ENCODE results near the gene IL1R2. TPM values are rescaled to one million over a fixed set of nuclear protein-coding genes. Genes with fewer than 3 reads are reported as not detected.

The IL1R2 gene, protein sequence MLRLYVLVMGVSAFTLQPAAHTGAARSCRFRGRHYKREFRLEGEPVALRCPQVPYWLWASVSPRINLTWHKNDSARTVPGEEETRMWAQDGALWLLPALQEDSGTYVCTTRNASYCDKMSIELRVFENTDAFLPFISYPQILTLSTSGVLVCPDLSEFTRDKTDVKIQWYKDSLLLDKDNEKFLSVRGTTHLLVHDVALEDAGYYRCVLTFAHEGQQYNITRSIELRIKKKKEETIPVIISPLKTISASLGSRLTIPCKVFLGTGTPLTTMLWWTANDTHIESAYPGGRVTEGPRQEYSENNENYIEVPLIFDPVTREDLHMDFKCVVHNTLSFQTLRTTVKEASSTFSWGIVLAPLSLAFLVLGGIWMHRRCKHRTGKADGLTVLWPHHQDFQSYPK
- 101 TPM for total RNA-seq
- long read RNA-seq, transcript IL1R2-201 (9 exons, 1,578 nt), result major isoform, 77 of 200 reads
- long read RNA-seq, partial matches to known transcripts, result 25 of 200 reads
- long read RNA-seq, other reads (novel, unspliced or antisense), result 96 of 200 reads

DNA sequence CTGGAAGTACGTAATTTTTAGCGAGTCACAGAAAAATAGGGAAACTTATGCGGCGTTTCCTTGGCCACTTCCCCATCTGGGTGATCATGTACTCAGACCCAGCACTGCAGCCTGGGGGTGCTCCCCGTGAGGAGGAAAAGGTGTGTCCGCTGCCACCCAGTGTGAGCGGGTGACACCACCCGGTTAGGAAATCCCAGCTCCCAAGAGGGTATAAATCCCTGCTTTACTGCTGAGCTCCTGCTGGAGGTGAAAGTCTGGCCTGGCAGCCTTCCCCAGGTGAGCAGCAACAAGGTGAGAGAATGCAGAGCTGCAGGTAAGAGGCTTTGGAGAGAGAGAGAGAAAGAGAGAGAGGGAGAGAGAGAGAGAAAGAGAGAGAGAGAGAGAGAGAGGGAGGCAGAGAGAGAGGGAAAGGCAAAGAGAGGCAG, at the start of gene IL1R2:
IL1R2 (plus strand) TSS at position 240 of the 425 bp plus-strand sequence. CDS start 16,616 bp downstream, outside the sequence.
- DNase-seq (ENCODE audit: low spot score), result no peak

DNA sequence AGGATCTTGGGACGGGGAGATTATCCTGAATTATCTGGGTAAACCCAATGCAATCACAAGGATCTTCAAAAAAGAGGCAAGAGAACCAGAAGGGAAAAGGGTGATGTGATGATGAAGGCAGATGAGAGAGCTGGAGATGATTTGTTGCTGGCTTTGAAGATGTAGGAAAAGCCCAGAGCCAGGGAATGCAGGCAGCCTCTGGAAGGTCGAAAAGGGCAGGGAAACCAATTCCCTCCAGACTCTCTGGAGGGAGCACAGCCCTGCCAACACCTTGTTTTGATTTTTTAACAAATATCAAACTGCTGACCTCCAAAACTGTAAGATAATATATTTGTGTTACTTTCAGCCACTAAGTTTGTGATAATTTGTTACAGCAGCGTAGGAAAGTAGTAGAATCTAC, 48.9 kb upstream of the IL1R2 start:
- no peak for DNase-seq (ENCODE audit: low spot score)

DNA sequence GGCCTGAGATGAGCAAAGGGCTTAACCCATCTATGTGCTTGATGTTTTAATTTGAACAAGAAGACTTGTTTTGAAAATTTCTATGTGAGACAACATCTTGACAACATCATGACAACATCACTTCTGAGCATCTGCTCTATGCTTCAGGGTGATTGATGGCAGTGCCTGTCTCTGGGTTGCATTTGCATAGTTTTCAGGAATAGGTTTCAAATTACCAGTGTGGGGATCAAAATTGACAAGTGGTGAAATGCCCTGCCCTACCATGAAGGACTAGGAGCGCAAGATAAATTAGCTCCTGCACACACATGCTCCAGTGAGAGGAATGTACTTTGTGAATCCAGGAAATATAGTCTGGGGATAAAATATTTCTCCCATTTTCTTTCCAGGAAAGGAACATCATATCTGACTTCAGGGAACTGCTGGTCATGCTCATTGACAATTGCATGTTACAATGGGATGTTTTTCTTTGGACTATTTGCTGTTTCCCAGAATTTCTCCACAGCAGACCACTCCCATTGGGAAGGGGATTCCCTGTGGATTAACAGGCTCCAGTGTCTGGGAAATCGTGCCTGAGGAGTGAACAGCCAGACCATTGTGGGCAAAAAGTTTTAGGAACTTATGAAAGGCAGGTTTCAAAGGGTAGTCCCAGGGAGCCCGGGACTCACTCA, 45.3 kb upstream of the IL1R2 start:
- DNase-seq (ENCODE audit: low spot score), result no peak

DNA sequence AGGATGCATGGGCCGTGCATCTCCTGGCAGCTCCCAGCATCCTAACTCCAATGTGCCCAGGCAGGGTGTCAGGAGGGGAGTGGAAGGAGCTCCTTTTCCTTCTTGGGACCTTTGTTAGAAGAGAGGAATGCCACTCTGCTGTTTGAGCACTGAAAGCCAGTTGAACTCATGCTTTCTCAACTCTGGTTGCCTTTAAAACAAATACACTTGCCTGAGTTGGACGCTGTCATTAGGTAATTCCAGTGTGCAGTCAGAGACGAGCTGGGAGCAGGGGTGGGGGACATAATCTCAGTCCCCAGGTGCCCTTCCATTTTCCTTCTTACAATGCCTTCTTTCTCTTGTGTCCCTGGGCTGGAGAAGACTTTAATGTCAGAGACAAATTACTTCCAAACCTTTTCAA, 44.4 kb upstream of the IL1R2 start:
- no peak for DNase-seq (ENCODE audit: low spot score)

DNA sequence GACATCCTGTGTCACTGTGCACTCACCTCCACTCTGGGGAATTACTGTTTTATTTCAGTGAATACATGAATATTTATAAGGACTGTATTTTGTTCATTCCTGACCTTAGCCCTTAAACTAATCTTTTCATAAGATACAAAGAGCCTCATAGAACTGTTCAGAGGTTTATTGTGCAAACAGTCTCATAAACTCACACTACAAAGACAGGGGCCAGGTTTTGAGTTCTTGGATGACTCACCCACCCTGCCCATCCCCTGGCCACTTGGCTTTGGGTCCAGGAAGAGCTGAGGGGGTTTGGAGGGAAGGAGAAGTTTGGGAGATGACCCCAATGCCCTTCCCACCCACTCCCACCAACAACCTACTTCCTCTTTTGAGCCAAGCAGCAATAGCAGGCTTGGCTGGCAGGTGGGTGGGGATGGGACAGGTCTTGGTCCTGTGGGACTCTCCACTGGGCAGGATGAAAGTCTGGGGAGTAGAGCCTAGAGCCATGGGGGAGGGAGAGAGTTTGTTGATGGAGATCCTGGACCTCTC, 43.1 kb upstream of the IL1R2 start:
- no peak for DNase-seq (ENCODE audit: low spot score)

DNA sequence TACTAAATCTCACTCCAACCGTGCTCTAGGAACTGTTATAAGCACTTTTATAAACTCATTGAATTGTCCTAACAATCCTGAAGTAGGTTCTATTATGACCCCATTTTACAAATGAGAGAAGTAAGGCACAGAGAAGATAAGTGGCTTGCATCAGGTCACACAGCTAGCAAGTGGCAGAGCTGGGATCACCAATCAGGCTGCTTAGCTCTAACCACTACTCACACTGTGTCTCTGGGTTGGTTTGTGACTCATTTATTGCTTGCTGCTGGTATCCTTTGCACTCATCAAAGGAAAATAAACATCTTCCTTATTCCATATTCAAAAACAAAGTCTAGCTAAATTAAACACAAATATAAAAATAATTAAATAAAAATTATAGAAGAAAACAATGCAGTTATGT, 42.5 kb upstream of the IL1R2 start:
- no peak for DNase-seq (ENCODE audit: low spot score)

DNA sequence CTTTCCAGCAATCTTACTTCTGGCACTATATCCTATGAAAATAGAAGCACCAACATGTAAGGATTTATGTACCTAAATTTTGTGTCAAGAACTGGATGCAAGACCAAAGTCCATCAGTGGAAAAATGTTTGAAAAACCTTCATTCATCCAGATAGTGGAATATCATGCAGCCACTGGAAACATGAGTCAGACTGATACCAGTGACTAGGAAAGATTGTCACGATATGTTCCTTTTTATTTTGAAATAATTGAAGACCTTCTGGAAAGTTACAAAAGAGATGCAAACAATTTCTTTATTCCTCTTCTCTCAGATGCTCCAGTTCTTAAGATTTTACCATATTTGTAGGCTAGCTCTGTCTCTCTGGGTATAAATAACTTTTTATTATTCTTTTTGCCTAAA, 40.5 kb upstream of the IL1R2 start:
- DNase-seq (ENCODE audit: low spot score), result no peak

DNA sequence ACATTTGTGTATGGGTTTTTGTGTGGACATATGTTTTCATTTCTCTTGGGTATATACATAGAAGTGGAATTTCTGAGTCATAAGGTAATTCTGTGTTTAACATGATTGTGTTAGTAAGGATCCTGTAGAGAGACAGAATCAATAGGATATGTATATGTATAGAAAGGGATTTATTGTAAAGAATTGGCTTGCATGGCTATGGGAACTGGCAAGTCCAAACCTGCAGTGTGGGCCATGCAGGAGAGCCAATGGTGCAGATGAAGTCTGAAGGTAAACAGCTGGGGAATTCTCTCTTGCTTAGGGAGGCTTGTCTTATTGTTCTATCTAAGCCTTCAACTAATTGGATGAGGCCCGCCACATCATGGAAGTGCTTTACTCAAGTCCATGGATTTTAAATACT, 39.2 kb upstream of the IL1R2 start:
- DNase-seq (ENCODE audit: low spot score), result no peak

DNA sequence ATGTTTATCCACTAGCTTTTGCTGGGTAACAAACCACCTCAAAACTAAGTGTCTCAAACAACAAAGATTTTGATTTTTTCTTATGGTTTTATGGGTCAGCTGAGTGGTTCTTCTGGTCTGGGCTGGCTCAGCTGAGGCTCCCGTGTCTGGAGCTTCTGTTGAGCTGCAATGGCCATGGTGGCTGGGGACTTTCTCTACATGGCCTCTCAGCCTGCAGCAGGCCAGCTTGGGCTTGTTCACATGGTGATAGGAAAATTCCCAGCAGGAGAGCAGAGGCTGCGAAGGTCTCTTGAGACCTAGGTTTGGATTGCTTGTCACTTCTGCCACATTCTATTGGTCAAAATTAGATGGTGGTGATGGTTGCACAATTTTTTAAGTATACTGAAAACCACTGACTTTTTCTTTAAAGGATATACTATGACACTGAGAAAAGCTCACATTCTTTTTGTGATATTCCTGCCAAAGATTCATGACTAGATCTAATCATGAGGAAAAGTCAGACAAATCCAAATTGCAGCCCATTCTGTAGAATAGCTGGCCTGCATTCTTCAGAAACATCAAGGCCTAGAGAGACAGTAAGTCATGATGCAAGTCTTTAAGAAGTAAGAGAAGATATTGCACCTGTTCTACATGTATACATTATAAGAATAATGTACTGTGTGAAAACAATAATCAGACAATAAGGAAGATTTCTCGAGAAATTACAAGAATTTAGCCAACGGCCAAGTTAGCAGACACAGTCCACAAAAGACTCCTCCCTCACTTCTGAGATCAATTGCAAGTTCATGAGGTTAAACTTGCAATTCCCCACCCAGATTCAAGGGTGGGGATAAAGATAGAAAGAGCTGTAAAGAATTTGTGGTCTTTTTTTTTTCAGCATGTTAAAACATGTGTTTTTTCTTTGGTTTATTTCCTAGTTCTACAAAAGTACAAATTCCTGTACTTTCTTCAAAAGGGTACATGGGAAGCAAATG, 35.0 kb upstream of the IL1R2 start:
- DNase-seq (ENCODE audit: low spot score), result no peak

DNA sequence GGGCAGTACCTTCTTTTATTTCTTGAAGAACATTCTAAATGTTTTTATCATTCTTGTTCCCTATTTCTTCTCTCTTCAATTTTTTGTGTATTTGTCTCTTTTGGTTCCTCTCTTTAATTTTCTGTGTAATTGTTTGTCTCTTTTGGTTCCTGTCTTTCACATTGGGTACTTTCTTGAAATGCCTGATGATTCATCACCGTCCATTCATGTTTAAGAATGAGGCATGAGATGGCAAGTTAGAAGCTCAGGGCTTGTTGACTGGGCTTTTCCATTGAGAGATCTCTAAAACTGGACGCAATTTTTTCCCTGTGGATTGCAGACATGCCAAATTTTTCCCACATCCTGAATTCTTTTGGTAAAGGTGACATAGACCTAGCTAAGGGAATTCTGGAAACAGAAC, 33.7 kb upstream of the IL1R2 start:
- DNase-seq (ENCODE audit: low spot score), result no peak

DNA sequence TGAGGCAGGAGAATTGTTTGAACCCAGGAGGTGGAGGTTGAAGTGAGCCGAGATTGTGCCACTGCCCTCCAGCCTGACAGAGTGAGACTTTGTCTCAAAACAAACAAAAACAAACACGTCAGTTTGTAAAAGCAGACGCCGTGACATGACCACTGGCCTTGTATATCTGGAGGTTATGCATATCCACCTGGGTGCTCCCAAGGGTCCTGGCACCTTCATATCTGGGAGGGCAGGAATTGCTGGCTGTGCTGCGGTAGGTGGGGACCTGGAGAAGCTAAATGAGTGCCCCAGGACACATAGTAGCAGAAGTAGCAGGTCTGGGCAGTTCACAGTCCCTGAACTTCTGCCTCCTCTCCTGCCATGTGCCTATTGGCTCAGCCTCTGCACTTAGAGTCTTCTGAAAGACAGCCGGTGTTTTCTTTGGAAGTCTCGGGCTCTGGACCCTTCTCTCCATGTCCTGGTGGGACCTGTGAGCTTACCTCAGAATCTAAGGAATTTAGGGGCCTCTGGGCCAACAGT, 30.9 kb upstream of the IL1R2 start:
- DNase-seq (ENCODE audit: low spot score), result no peak

DNA sequence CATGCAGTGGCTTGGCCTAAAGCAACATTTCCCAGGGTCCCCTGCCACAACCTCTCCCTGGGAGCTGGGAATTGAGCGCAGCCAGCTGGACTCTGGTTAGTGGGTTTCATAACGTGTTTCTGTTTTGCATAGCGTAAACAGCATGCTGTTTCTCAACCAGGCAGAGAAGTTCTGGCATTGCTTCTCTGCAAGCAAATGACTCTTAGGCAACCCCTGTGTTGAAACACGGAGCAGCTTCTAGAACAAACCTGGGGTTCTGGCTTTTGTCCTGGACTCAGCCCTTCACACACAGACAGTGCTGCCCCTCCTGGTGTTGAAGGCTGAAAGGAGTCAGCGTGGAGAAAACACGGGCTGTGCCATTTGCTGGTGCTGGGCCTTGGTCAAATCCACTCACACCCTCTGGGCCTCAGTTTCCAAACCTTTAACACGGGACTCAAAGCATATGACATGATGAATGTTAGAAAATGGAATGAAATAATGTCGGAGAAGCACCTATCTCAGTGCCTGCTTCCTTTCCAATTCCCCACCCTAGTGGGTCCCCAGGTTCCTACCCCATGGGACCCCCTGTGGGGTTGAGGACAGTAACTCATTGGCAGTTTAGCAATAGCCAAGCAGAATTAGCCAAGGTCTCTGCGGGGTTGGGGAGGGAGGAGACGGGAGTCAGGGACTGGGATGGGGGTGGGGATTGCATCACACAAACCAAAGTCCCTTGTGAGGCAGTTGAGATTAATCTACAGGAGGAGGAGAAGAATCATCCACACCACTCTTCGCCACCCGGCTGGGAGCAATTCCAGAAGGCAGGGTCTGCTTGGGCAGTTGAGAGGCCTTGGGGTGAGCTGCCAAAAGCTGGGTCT, 30.2 kb upstream of the IL1R2 start:
- DNase-seq (ENCODE audit: low spot score), result no peak

DNA sequence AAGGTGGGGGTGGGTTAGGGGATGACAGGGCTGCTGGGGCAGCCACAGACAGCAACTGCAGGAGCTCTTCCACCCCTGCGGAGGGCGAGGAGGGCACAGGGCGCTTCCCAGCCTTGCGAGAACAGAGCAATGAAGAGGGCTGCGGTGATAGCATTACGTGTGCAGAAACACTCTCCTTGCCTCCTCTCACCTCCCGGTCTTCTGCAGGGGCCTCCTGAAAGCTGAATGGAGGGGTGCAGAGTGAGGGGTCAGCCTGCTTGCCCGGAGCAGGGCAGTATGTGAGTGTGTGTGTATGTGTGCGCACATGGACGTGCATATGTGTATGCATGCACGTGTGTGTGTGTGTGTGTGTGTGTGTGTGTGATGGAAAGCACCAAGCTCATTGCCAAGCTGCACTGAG, 29.5 kb upstream of the IL1R2 start:
- no peak for DNase-seq (ENCODE audit: low spot score)

DNA sequence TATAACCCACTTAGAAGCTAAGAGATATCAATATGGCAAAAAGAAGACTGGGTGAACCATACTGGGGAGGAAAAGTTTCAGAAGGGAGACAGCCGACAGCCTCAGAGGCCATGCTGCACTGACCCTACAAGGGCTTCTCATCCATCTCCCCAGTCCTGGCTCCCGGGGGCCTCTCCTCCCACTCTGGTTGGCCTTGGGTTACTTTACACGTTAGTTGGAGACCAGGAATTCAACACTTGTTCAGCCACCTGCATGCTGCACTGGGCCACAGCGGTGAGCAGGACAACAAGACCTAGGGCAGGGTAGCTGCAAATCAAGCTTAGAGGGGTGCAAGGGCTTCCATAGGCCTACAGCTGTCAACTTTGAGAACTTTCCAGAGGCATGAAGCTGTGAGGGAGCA, 28.6 kb upstream of the IL1R2 start:
- no peak for DNase-seq (ENCODE audit: low spot score)

DNA sequence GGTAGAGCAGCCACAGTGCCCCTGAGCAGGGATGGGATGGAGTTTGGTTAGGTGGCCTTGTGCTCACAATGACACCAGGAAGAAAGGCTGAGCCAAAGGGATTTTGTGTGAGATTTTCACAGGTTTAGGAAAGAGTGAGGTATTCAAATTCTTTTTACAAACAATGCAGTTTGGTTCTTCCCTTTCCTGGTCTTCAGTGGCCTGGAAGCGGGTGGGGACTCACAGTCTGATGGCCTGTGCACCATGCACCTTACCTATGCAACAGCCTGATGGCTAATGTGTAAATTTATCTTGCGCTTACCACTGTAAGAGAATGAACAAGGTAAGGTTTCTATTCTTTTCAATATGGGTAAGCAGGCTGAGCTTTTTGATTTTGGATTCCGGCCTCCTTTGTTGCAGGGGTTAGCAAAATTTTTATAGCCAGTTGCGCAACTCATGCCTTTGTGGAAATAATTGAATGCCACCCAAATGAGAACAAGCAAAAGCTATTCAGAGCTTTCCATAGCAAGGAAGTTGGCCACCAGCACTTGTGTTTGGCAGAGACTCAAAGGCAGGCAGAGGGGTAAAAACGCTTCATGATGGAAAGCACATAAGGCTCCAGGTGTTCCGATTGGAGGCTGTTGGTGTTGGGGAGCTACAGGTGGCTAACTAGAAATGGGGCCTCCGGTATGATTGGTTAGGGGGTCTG, 23.8 kb upstream of the IL1R2 start:
- no peak for DNase-seq (ENCODE audit: low spot score)

DNA sequence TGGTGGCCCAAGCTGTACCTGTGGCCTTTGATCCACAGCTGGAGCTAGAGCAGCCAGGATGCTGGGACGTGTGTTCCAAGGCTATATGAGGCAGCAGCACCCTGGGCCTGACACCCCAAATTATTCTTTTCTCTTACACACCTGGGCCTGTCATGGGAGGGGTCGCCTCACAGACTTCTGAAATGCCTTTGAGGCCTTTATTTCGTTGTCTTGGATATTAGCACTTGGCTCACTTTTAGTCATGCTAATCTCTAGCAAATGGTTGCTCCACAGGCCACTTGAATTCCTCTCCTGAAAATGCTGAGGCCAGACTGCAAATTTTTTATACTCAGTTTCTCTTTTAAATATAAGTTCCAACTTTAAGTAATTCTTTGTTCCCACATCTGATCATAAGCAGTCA, 22.0 kb upstream of the IL1R2 start:
- DNase-seq (ENCODE audit: low spot score), result no peak

DNA sequence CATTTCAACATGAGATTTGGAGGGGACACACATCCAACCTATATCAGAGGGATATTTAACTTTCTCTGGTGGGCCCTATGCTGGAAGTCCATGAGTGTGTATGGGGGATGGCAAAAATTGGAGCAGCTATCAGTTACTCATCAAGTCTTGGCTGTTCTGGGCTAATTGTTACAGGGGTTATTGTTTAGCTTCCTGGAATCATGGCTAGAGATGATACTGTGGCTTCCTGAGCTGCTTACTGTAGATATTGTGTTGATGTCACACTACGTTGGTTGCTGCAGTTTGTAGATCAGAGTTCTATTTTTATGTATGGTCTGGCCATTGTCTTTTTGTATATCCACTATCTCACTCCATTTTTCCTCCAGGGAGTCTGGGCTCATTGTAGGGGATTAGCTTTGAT, 20.9 kb upstream of the IL1R2 start:
- no peak for DNase-seq (ENCODE audit: low spot score)

DNA sequence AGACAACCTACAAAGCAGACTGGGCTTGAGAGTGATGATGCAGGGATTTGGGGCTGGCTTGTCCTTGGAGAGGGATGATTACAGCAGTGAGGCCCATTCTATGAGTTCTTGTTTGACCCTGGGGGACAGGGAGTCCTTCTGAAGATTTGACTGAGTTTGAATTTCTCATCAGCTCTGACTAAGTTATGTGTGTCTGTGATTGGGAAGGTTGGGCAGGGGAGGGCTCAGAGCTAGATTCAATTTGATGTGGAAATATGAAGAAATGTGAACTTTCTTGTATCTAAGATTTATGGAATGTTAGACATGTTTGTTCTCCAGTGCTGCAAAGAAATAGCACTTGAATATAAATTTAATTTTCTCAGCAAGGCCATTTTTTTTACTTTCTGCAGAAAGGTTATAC, 19.9 kb upstream of the IL1R2 start:
- DNase-seq (ENCODE audit: low spot score), result no peak

Data from mesenteric fat pad (tissue), 1 donor.